HUES48 (cell line): Measurements from ENCODE around the gene MED9.

Experiments
- H3K27ac ChIP-seq: one replicate; pipeline ENCODE4 v1.7.0; 2013; ENCODE audit warnings: low read depth, low read length, inconsistent platforms
- H3K27me3 ChIP-seq: 2 replicates; pipeline ENCODE4 v1.6.1; 2013; ENCODE audit warnings: mild to moderate bottlenecking, low read length; ENCODE audit not compliant: control insufficient read depth, insufficient read depth
- H3K36me3 ChIP-seq: 2 replicates; pipeline ENCODE4 v1.6.1; 2013; ENCODE audit warnings: low read length; ENCODE audit not compliant: control insufficient read depth, insufficient read depth
- H3K4me1 ChIP-seq: 2 replicates; pipeline ENCODE4 v1.6.1; 2013; ENCODE audit warnings: mild to moderate bottlenecking, low read length; ENCODE audit not compliant: control insufficient read depth, insufficient read depth
- H3K4me3 ChIP-seq: 2 replicates; pipeline ENCODE4 v1.5.1; 2013; ENCODE audit warnings: mild to moderate bottlenecking, low read depth, low read length
- H3K9ac ChIP-seq: 2 replicates; pipeline ENCODE4 v1.6.1; 2013; ENCODE audit warnings: mild to moderate bottlenecking, low read depth, low read length, moderate library complexity
- H3K9me3 ChIP-seq: 2 replicates; pipeline ENCODE4 v1.6.1; 2013; ENCODE audit warnings: low read length; ENCODE audit not compliant: control insufficient read depth, insufficient read depth

MED9 gene

GRCh38 chr17:17504341-17505140 is 27.7 kb downstream of the MED9 start:
- no peak overlapping the region for H3K9ac ChIP-seq
- H3K36me3 ChIP-seq, result no peaks in the 10 kb centered on the region
- H3K4me1 ChIP-seq, result no peaks in the 10 kb centered on the region
- no peak overlapping the region for H3K4me3 ChIP-seq
- H3K27ac ChIP-seq, result no peak overlapping the region
- no peaks in the 10 kb centered on the region for H3K27me3 ChIP-seq
- no peaks in the 10 kb centered on the region for H3K9me3 ChIP-seq

GRCh38 chr17:17505151-17505550 is 28.4 kb downstream of the MED9 start:
- H3K9me3 ChIP-seq, result no peaks in the 10 kb centered on the region
- no peaks in the 10 kb centered on the region for H3K27me3 ChIP-seq
- no peaks in the 10 kb centered on the region for H3K36me3 ChIP-seq
- H3K9ac ChIP-seq, result no peak overlapping the region
- H3K27ac ChIP-seq, result no peak overlapping the region
- no peak overlapping the region for H3K4me3 ChIP-seq
- H3K4me1 ChIP-seq, result no peaks in the 10 kb centered on the region

- H3K4me1 ChIP-seq, result no peaks in the 10 kb centered on the region
Observed at GRCh38 chr17:17505610-17506171, 28.9 kb downstream of the MED9 start.

GRCh38 chr17:17506181-17506741 is 29.5 kb downstream of the MED9 start:
- Histone ChIP-seq H3K9ac (no peak overlapping the region), H3K9me3 (no peaks in the 10 kb centered on the region), H3K27me3 (no peaks in the 10 kb centered on the region), H3K4me1 (no peaks in the 10 kb centered on the region), H3K4me3 (no peak overlapping the region), H3K36me3 (no peaks in the 10 kb centered on the region), H3K27ac (no peak overlapping the region)

More at GRCh38 chr17:17505610-17506171, 28.9 kb downstream of the MED9 start:
- Histone ChIP-seq H3K4me3 (no peak overlapping the region), H3K36me3 (no peaks in the 10 kb centered on the region), H3K9me3 (no peaks in the 10 kb centered on the region), H3K27me3 (no peaks in the 10 kb centered on the region), H3K27ac (no peak overlapping the region), H3K9ac (no peak overlapping the region)

GRCh38 chr17:17506893-17507464 is 30.2 kb downstream of the MED9 start:
- Histone ChIP-seq H3K9me3 (no peaks in the 10 kb centered on the region), H3K4me3 (no peak overlapping the region), H3K4me1 (no peaks in the 10 kb centered on the region), H3K36me3 (no peaks in the 10 kb centered on the region), H3K27me3 (no peaks in the 10 kb centered on the region), H3K9ac (no peak overlapping the region), H3K27ac (no peak overlapping the region)

GRCh38 chr17:17507465-17508011 is 30.7 kb downstream of the MED9 start:
- Histone ChIP-seq H3K4me3 (no peak overlapping the region), H3K36me3 (no peaks in the 10 kb centered on the region), H3K27me3 (no peaks in the 10 kb centered on the region), H3K4me1 (no peaks in the 10 kb centered on the region), H3K9me3 (no peaks in the 10 kb centered on the region), H3K27ac (no peak overlapping the region), H3K9ac (no peak overlapping the region)

- no peak overlapping the region for H3K9ac ChIP-seq
- no peaks in the 10 kb centered on the region for H3K36me3 ChIP-seq
- no peaks in the 10 kb centered on the region for H3K27me3 ChIP-seq
- H3K4me1 ChIP-seq, result no peaks in the 10 kb centered on the region
- H3K4me3 ChIP-seq, result no peak overlapping the region
- H3K9me3 ChIP-seq, result no peaks in the 10 kb centered on the region
- no peak overlapping the region for H3K27ac ChIP-seq
Observed at GRCh38 chr17:17508019-17508535, 31.3 kb downstream of the MED9 start.

- H3K4me1 ChIP-seq, result no peaks in the 10 kb centered on the region
- no peaks in the 10 kb centered on the region for H3K27me3 ChIP-seq
- no peak overlapping the region for H3K27ac ChIP-seq
- no peaks in the 10 kb centered on the region for H3K36me3 ChIP-seq
- H3K9me3 ChIP-seq, result no peaks in the 10 kb centered on the region
- no peak overlapping the region for H3K9ac ChIP-seq
- H3K4me3 ChIP-seq, result no peak overlapping the region
Observed at GRCh38 chr17:17508646-17509591, 32.1 kb downstream of the MED9 start.

GRCh38 chr17:17509601-17510425 is 33.0 kb downstream of the MED9 start:
- Histone ChIP-seq H3K9me3 (no peaks in the 10 kb centered on the region), H3K27ac (no peak overlapping the region), H3K27me3 (no peaks in the 10 kb centered on the region), H3K4me3 (no peak overlapping the region), H3K9ac (no peak overlapping the region), H3K4me1 (peaks cover 5% of the 10 kb centered on the region), H3K36me3 (no peaks in the 10 kb centered on the region)
